ENCODE data around the gene GPR176.
A peak's percentile ranks its signal among the peaks of the same experiment; 100 is the strongest.

Gene GPR176

DNA sequence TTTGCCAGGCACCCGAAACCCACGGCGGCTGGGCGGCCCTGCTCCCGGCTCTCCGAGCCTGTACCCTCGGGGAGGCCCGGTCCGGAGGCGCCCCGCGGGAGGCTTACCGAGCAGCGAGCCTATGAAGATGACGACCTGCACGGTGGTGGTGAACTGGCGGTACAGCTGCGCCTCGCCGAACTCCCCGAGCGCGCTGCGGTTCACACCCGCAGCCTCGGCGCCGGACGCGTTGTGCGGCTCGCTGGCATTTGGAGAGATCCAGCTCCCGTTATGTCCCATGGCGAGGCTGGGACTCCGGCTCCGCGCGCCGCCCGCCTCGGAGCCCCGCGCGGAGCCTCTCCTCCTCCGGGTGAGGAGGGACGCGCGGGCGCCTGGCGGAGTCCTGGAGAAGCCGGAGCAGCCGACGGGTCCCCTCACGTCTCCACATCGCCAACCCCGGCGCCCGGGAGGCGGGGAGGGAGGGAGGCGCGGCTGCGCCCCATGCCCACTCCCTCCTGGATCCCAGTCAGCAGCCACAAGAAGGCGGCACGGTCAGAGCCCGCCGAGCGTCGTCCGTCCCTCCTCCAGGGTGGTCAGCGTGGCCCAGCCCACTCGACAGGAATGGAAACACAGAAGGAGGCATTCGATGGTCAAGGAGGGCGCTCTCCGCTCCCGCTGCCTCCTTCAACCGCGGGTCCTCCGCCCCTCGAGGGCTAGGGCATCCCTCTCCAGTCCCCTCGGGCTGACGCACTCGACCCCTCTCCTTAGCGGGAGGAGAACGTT is at the start of gene GPR176:
TSS of gene GPR176 (minus strand) at position 519 of the 762 bp plus-strand sequence. CDS start at position 279, 240 bp downstream.
- no peak for DNase-seq

DNA sequence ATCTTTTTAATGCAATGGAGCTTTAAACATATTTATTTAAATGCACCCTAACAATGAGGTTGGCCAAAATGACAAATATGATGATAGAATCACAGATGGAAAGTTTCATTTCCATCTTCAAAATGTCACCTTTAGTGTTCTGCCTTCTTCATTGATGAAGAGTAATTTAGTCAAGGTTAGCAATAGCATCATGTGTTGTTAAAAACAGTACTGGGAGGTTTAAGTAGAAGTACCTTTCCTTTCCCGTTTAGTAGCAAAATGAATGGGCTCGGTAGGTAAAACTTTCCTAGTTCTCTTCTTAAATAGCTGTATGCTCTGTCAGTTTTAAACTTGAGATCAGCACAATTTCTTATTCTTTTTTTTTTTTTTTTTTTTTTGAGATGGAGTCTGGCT is 48.9 kb upstream of the GPR176 start:
- DNase-seq, result no peak

GRCh38 chr15:39968273-39969001 is 48.4 kb upstream of the GPR176 start:
- no peak for DNase-seq

DNA sequence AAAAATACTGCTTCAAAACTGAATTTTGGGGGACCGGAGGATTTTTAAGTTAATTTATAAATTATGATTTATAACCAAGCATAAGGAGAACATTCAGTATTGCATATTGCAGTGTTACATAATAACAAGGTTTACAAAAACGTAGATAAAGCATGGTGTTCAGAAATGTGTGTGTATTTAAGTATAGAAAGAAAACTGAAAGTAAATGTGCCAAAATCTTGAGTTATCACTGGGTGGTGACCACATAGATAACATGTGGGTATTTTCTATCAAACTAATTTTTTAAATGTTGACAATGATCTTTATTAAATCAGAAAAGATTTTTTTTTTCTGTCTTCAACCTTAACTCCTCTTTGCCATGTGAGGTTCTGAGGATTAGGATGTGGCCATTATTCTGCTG is 46.5 kb upstream of the GPR176 start:
- no peak for DNase-seq

DNA sequence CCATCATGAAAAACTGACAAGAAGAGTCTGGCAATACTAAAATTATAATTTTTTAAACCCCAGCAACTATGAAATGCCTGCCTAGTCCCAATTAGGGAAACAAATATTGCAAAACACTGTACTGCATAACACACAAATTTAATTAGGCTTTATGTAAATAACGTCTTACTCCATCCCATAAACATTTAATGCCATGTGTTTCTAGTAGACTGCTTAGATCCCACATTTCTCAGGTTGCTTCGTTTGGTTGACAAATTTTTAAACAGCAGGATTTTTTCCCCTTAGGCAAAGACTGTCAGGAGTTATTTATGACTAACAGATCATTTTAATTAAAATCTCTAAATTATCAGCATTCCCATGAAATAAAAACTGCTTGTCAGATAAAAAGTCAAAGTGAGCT is 43.7 kb upstream of the GPR176 start:
- no peak for DNase-seq

DNA sequence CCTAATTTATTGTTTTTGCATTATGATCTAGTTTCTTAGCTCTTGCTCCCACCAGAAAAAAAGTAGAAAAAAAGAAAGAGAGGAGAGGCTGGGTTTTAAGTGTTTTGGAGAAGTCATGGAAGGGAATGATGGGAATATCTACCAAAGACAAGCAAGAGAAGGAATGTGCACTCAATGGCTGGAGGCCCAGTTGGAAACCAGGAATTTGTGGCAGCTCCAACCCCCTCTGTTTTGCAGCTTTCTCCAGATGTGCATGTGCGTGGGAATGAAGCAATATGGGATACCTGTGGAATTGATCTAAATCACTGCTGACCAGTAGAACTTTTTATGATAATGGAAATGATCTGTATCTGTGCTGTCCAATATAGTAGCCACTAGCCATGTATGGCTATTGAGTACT is 41.0 kb upstream of the GPR176 start:
- no peak for DNase-seq

DNA sequence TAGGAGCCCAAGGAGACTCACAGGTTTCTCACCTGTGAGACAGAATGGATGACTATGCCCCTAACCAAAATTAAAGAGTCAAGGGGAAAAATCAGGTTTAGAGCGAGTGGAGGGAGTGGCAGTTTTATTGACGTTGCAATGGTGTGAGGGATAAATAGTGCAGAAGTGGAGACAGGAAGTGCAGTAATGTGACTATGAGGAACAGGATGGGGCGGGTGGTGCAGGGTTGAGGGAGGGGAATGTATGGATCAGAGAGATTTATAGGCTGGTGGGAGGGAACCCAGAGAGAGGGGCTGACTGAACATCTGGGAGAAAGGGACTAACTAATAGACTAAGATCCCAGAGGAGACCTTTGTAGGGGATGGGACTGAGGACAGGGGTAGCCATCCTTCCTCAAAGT is 40.3 kb upstream of the GPR176 start:
- no peak for DNase-seq

- DNase-seq, result no peak
These were observed 39.3 kb upstream of the GPR176 start for GRCh38 chr15:39959411-39959810.

- no peak for DNase-seq
These were observed 37.4 kb upstream of the GPR176 start for GRCh38 chr15:39957481-39957880.

DNA sequence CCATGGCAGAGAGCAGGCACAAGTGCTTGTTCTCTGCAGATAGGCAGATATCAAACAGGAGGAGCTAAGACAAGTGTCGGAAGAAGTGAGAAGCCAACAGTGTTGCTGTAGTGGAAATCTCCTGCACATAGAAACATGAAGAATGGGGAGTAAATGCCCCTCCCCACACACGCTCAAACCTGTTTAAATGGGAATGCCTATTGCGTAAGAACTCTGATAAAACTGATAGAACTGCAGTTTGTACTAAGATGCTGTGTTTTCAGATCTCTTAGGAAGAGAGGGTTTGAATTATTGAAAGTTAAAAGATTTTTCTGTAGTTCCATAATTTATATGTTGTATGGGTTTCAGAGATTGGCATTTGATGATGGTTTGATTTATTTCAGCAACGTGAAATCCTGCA is 33.5 kb upstream of the GPR176 start:
- DNase-seq, result no peak

DNA sequence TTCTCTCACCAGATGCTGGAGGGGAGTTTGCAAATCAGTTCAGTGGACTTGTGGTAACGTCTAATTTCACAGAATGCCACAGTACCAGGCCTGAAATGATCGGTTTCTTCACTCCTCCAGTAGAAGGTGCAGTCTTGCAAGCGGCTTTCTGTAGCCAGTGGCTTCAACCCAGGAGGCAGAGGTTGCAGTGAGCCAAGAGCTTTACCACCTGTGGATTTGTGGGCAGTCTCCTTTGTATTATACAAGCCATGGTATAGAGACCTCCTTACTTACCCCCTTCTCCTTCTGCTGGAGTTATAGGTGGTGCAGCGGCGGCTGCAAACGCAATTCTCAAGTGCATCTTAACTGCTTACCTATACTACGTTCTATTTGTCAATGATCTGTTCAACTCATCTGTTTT is 31.5 kb upstream of the GPR176 start:
- DNase-seq, result no peak

- peak; percentile 18 for DNase-seq
These were observed 28.8 kb upstream of the GPR176 start for GRCh38 chr15:39948817-39949216.

GRCh38 chr15:39947401-39948197 is 27.5 kb upstream of the GPR176 start:
- no peak for DNase-seq

DNA sequence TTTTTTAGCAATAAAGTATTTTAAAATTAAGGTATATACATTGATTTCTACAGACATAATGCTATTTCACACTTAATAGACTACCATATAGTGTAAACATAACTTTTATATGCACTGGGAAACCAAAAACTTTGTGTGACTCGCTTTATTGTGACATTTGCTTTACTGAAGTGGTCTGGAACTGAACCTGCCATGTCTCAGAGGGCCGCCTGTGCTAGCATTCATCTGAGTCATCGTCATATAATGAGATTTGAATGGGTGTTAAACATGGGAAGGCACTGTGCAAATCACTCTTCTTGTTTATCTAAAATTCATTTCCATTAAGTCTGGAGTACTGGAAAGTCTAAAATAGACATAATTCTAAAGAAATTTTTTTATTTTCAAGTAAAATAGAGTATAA is 26.8 kb upstream of the GPR176 start:
- no peak for DNase-seq

DNA sequence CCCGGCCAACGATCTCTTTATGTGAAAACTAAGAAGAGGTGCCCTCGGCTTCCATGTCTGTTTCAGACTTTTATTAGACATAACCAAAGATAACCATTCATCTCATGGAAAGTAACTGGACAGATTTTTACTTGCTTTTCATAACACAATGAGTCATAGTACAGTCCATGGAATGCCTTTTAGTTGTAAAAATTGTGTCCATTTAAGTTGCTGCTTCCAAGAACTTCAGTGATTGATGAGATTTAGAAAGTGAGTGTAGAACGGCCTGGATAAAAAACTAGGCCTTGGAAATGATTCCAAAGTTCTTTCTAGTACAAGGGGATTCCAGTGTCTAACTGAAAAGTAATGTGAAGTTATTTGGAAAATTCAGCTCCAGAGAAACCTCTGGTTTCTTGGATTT is 24.7 kb upstream of the GPR176 start:
- DNase-seq, result no peak

- no peak for DNase-seq
These were observed 22.7 kb upstream of the GPR176 start for GRCh38 chr15:39942753-39943150.

GRCh38 chr15:39942101-39942752 is 22.2 kb upstream of the GPR176 start:
- DNase-seq, result no peak

GRCh38 chr15:39939487-39940452 is 19.7 kb upstream of the GPR176 start:
- no peak for DNase-seq

GRCh38 chr15:39937696-39938095 is 17.6 kb upstream of the GPR176 start:
- no peak for DNase-seq

DNA sequence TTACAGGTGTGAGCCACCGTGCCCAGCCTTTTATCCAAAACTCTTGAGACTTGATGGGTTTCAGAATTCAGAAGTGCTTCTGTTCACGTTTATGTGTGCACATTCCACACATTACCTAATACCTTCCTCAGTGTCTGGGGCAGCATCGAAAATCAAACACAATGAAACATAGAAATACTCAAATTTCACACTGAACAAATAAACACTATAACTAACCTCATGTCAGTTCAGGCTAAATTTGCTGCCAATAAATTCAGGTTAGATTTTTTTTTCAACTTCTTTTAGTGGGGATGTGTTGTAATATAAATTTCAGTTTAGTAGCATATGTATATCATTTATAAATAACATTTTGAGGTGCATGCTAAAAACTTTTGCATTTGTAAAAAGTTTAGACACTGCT is 16.6 kb upstream of the GPR176 start:
- DNase-seq, result no peak

DNA sequence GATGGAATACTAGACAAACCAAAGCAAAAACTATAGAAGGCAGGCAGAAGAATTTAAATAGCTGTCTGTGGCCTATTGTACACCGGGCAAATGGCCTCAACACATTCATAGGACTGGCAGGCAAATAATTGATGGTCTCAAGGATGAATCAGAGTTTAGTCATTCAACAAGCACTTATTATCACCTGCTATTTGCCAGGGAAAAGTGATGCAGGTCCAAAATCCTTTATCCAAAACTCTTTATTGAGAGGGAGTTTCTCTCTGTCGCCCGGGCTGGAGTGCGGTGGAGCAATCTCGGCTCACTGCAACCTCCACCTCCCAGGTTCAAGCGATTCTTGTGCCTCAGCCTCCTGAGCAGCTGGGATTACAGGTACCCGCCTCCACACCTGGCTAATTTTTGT is 16.1 kb upstream of the GPR176 start:
- no peak for DNase-seq

GRCh38 chr15:39935241-39935640 is 15.2 kb upstream of the GPR176 start:
- no peak for DNase-seq

Measured in DMS79 treated with DMSO at 0.1 percent for 48 hours (cell line).